OCI-LY7 (cell line): ENCODE data around the gene RIN1. TPM values are rescaled to one million over a fixed set of nuclear protein-coding genes. Genes with fewer than 3 reads are reported as not detected.
A peak's percentile ranks its signal among the peaks of the same experiment; 100 is the strongest.
"Not testable (repeated sequence)": the region's sequence is repeated elsewhere in the genome, so short reads cannot be mapped to it uniquely, and the experiment has no call there.

Experiments used
- BruUV-seq: library from RNA; stranded (reverse); fragments of 400-500 nt; replicated peaks from 2 replicates; lab custom pipeline; 2021; lab: Mats Ljungman, UMichigan
- CTCF ChIA-PET: fragments of 300-600 bp; sonication (Branson Sonifier 250); formaldehyde crosslinking; loops from one replicate; lab custom pipeline; 2022; ENCODE audit warnings: antibody characterized with exemption; ENCODE audit not compliant: unreplicated experiment; lab: Charles Lee
- POLR2A ChIA-PET: fragments of 300-600 bp; sonication (Branson Sonifier 250); formaldehyde crosslinking; loops from one replicate; lab custom pipeline; 2022; ENCODE audit warnings: antibody characterized with exemption; lab: Charles Lee
- DNase-seq: peaks from one replicate; pipeline ENCODE4 v3.0.0-alpha.2; 2015; ENCODE audit warnings: low spot score
- H2AFZ ChIP-seq: fragments of 200-600 bp; sonication (generic), shearing (Covaris generic); 2 replicates; pipeline ENCODE4 v1.6.1; 2014; ENCODE audit warnings: mild to moderate bottlenecking, antibody characterized with exemption, low read length, moderate library complexity
- H3K27ac ChIP-seq: fragments of 200-600 bp; sonication (generic); 2 replicates; pipeline ENCODE4 v1.5.1; 2014; ENCODE audit warnings: mixed run types, low read depth, mild to moderate bottlenecking, moderate library complexity, low read length, inconsistent platforms; ENCODE audit not compliant: poor library complexity, severe bottlenecking
- H3K36me3 ChIP-seq: fragments of 200-600 bp; sonication (generic); 2 replicates; pipeline ENCODE4 v1.6.1; 2014; ENCODE audit warnings: mild to moderate bottlenecking, antibody characterized with exemption, low read length, moderate library complexity, mixed read lengths; ENCODE audit not compliant: insufficient read depth
- H3K4me1 ChIP-seq: fragments of 200-600 bp; sonication (generic); 2 replicates; pipeline ENCODE4 v1.5.1; 2014; ENCODE audit warnings: mild to moderate bottlenecking, low read length; ENCODE audit not compliant: insufficient read depth, poor library complexity, severe bottlenecking
- H3K4me2 ChIP-seq: fragments of 200-600 bp; sonication (generic); 2 replicates; pipeline ENCODE4 v1.6.1; 2014; ENCODE audit warnings: mild to moderate bottlenecking, low read length
- H3K4me3 ChIP-seq: fragments of 200-600 bp; sonication (generic); 2 replicates; pipeline ENCODE4 v1.5.1; 2014; ENCODE audit warnings: mild to moderate bottlenecking, low read depth, low read length; ENCODE audit not compliant: poor library complexity, severe bottlenecking
- H3K79me2 ChIP-seq: fragments of 200-600 bp; sonication (generic); 2 replicates; pipeline ENCODE4 v1.6.1; 2016; ENCODE audit warnings: low read depth, mild to moderate bottlenecking, low read length, moderate library complexity, mixed read lengths; ENCODE audit not compliant: insufficient read depth
- H3K9me2 ChIP-seq: fragments of 200-600 bp; sonication (generic); 2 replicates; pipeline ENCODE4 v1.6.1; 2016; ENCODE audit warnings: mild to moderate bottlenecking, low read length, mixed read lengths; ENCODE audit not compliant: insufficient read depth
- H3K9me3 ChIP-seq: fragments of 200-600 bp; sonication (generic); 2 replicates; pipeline ENCODE4 v1.6.1; 2014; ENCODE audit warnings: mild to moderate bottlenecking, mixed run types, low read length, mixed read lengths
- H4K20me1 ChIP-seq: fragments of 200-600 bp; sonication (generic); 2 replicates; pipeline ENCODE4 v1.6.1; 2014; ENCODE audit warnings: mild to moderate bottlenecking, antibody characterized with exemption, low read length, moderate library complexity, mixed read lengths; ENCODE audit not compliant: insufficient read depth
- CTCF ChIP-seq: fragments of 200-600 bp; sonication (generic); conservative IDR thresholded peaks from 2 replicates; pipeline ENCODE4 v1.5.1; 2014; ENCODE audit warnings: mild to moderate bottlenecking, antibody characterized with exemption, low read length, moderate library complexity, mixed read lengths
- EZH2phosphoT487 ChIP-seq: fragments of 200-600 bp; sonication (generic); IDR thresholded peaks from 2 replicates; pipeline ENCODE4 v1.6.1; 2018; ENCODE audit warnings: low read depth, borderline replicate concordance, mild to moderate bottlenecking, mixed run types, antibody characterized with exemption, low read length, moderate library complexity, mixed read lengths
- intact Hi-C: fragments of 100-400 bp; cut with micrococcal nuclease; formaldehyde crosslinking; loops from one replicate; pipeline ENCODE4 v1.10.0; 2022; ENCODE audit not compliant: unreplicated experiment
- total RNA-seq, 2 experiments: library from RNA; depleted of rRNA in 1 of 2; stranded (reverse); fragments of >200 nt in 1 of 2; shearing (Covaris generic) in 1 of 2; gene quantifications; 2 replicates each; pipeline ENCODE4 v1.2.3, GENCODE V29; 2014 to 2022

RIN1 gene
- total RNA-seq, 2 experiments from 2014 or later = 1.6 to 2.9 TPM

- no peaks in the 10 kb centered on the region for H3K9me2 ChIP-seq
- CTCF ChIA-PET = no interaction called here
- TF ChIP-seq EZH2phosphoT487 (no peak), CTCF (no peak)
- no peak overlapping the region for H2AFZ ChIP-seq
- no peaks in the 10 kb centered on the region for H4K20me1 ChIP-seq
- no peak overlapping the region for H3K27ac ChIP-seq
- POLR2A ChIA-PET = no interaction called here
- H3K4me3 ChIP-seq = no peak overlapping the region
- H3K79me2 ChIP-seq = no peaks in the 10 kb centered on the region
- peaks cover 40% of the 10 kb centered on the region for H3K36me3 ChIP-seq
- H3K9me3 ChIP-seq = no peaks in the 10 kb centered on the region
- no peak for DNase-seq
- H3K4me1 ChIP-seq = no peaks in the 10 kb centered on the region
- H3K4me2 ChIP-seq = no peak overlapping the region
- no TSS peak for BruUV-seq
- intact Hi-C loops = no loop called here
Observed at GRCh38 chr11:66359662-66360087, 23.4 kb upstream of the RIN1 start.

GRCh38 chr11:66350560-66351235, 14.5 kb upstream of the RIN1 start:
- H3K27ac ChIP-seq, BruUV-seq, H3K4me2 ChIP-seq, H2AFZ ChIP-seq, DNase-seq, H3K9me2 ChIP-seq, H3K4me3 ChIP-seq, H4K20me1 ChIP-seq, H3K36me3 ChIP-seq, H3K79me2 ChIP-seq, CTCF ChIA-PET, H3K9me3 ChIP-seq, intact Hi-C loops: not testable (repeated sequence)
- peaks cover 22% of the 10 kb centered on the region for H3K4me1 ChIP-seq
- POLR2A ChIA-PET = interaction anchor here (0.7 to 1.1 kb wide), 2 partner anchors 20 to 864 kb away, joined by 3 to 4 read pairs; no protein-coding TSS in a partner anchor

- peaks cover 30% of the 10 kb centered on the region for H3K4me1 ChIP-seq
- ChIA-PET POLR2A (no interaction called here), CTCF (no interaction called here)
- no peak for TF ChIP-seq EZH2phosphoT487
- TF ChIP-seq CTCF = no peak
- H2AFZ ChIP-seq = no peak overlapping the region
- peaks cover 4% of the 10 kb centered on the region; the same call in 1 of the 2 replicates for H4K20me1 ChIP-seq
- H3K4me3 ChIP-seq = no peak overlapping the region
- H3K79me2 ChIP-seq = peaks cover 7% of the 10 kb centered on the region
- DNase-seq = no peak
- no peak overlapping the region for H3K27ac ChIP-seq
- H3K9me3 ChIP-seq = no peaks in the 10 kb centered on the region
- intact Hi-C loops = loop anchor here (5.0 kb wide), 1 partner anchor 37 kb away; no protein-coding TSS in a partner anchor
- no peaks in the 10 kb centered on the region for H3K9me2 ChIP-seq
- H3K36me3 ChIP-seq = peaks cover 4% of the 10 kb centered on the region; the same call in 1 of the 2 replicates
- peak overlapping the region; percentile 42 for H3K4me2 ChIP-seq
- no TSS peak for BruUV-seq
Observed at GRCh38 chr11:66349084-66349386, 12.8 kb upstream of the RIN1 start.
